ENCODE results near the gene VSX2.

VSX2 gene

DNA sequence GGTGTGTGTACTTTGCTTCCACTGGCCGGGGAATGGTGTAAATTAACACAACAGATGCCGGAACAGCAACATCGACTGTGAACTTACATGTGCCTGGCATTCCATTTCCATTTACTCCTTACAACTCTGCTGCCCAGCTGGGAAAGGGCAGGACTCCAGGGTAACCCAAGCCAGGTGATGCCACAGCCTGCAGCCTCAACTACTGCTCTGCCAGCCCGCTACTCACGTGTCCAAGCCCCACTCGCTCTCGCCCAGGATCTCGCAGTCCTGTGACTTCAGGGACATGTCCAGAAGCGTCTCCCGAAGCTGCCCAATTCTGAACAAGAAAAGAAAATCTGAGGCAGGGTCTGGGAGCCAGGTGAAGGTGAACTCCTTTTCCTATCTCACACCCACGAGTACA is 52.8 kb downstream of the VSX2 start:
- FAIRE-seq: no peak
- no peak for DNase-seq (ENCODE audit: extremely low spot score, insufficient read length, low read depth)

DNA sequence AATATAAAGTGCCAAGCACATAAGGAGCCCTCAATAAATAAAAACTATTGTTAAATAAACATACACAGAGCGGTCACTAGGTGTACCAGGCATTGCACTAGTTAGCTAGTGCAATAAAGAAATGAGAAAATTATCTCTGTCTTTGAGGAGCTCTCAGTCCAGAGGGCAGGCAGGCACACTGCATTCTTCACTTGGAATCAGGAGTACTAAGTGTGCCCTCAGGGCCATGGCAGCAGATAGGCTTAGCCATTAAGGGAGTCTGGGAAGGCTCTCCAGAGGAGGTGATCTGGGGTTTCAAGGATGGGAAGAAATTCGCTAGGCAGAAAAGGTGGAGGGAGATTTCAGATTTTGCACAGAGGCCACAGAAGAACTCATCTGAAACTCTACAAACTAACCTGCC is 54.4 kb downstream of the VSX2 start:
- DNase-seq (ENCODE audit: extremely low spot score, insufficient read length, low read depth) (no peak), FAIRE-seq (no peak)

- FAIRE-seq (no peak), DNase-seq (ENCODE audit: extremely low spot score, insufficient read length, low read depth) (no peak)
Measured at GRCh38 chr14:74296037-74296467, 56.8 kb downstream of the VSX2 start.

GRCh38 chr14:74297986-74298385 is 58.7 kb downstream of the VSX2 start:
- FAIRE-seq (no peak), DNase-seq (ENCODE audit: extremely low spot score, insufficient read length, low read depth) (no peak)

DNA sequence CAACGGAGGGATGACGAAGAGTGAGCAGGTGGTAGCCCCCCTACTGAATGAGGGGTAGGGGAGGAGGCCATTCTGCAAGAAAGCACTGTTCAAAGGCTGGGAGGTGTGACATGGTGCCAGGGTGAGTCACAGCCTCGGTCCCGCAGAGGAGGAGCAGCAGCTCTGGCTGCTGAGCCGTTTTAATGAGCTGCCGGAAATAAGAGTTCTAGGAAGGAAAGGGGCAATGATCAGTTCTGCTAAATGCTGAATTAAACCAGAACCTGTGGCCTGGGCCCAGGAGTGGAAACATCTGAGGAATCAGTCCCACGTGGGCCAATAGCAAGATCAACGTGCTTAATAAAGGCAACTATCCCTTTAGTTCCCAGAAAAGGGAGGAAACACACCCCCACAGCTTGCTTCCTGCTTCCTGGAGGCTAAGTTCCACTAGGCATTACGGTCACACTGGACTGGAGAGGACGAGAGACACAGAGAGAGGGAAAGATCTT is 59.9 kb downstream of the VSX2 start:
- FAIRE-seq: no peak
- no peak for DNase-seq (ENCODE audit: extremely low spot score, insufficient read length, low read depth)

- no peak for DNase-seq (ENCODE audit: extremely low spot score, insufficient read length, low read depth)
- no peak for FAIRE-seq
Measured at GRCh38 chr14:74301594-74302151, 62.4 kb downstream of the VSX2 start.

DNA sequence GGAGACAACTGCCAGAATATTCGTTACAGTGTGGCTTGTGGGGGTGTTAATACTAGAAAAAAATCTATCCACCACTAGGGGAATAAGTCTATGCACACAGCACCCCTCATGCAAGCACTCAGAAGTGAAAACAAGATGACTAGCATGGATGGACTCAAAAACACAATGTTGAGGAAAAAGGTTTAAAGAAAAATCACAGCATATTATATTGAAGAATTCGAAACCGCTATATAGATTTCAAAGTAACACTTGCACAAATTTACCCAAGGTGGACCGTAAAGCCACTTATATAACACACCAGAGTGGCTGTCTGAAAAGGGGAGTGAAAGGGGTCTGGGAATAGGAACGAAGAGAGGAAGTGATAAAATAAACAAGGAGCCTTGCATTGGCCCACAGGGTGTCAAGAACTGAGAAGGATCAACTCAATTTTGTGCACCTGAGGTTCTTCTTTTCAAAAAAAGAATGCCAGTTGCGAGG is 62.9 kb downstream of the VSX2 start:
- FAIRE-seq: peak; percentile 62
- peak; percentile 33 for DNase-seq (ENCODE audit: extremely low spot score, insufficient read length, low read depth)

DNA sequence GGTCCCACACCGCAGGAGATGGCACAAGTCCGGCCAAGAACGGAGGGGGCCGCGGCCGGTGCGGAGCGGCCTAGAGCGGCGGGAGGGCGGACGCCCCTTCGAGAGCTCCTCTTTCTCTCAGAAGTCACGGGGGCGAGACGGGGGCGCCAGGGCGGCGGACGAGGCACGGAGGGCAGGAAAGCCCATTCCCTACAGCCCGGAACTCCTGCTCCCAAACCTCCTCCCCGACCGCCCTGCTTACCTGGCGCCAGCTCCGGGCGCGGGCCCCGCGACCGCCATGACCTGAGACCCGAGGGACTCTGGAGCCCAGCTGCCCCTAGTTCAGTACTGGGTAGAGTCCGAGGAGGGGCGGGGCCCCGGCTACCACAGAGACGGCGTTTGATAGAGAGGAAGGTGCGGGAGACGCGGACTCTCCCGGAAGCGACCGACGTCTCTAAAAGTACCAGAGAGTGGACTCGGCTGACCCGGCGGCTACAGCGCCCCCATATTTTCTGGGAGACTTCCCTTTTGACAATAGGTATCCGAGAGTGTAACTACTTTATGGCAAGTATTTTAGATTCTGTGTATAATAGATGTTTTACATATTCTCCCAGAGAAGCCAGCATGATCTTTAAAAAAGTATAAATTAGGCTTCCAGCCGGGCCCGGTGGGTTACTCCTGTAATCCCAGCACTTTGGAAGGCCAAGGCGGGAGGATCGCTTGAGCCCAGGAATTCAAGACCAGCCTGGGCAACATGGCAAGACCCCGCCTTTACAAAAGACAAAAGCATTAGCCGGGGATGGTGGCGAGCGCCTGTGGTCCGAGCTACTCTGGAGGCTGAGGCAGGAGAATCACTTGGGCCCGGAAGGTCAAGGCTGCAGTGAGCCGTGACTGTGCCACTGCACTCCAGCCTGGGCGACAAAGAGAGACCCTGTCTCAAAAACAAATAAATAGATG is 63.7 kb downstream of the VSX2 start, which contains the start of gene ABCD4:
TSS of gene ABCD4 (minus strand) at position 301 of the 936 bp plus-strand sequence. CDS start at position 279, 22 bp downstream.
- DNase-seq (ENCODE audit: extremely low spot score, insufficient read length, low read depth) (peak; percentile 82), FAIRE-seq (peak; percentile 87)

GRCh38 chr14:74308695-74309094 is 69.4 kb downstream of the VSX2 start:
- no peak for DNase-seq (ENCODE audit: extremely low spot score, insufficient read length, low read depth)
- no peak for FAIRE-seq

- no peak for FAIRE-seq
- no peak for DNase-seq (ENCODE audit: extremely low spot score, insufficient read length, low read depth)
Measured at GRCh38 chr14:74309125-74310022, 70.1 kb downstream of the VSX2 start.

DNA sequence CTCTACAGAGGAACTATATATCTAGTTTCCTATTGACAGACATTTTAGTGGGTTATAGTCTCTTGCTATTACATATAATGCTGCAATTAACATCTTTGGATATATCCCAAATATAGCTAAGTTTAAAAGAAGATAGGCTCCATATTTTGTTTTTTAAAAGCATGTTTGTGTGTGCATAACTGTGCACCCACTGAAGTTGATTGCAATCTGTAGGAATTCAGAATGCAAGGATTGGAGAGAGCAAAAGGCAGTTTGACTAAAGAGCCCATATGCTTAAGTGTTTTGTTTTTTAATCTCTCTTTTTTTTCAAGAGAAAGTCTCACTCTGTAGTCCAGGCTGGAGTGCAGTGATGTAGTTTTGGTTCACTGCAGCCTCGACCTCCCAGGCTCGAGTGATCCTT is 72.9 kb downstream of the VSX2 start:
- FAIRE-seq (no peak), DNase-seq (ENCODE audit: extremely low spot score, insufficient read length, low read depth) (no peak)
